Mesenchymal stem cell (in vitro differentiated cells and primary cell): ENCODE measurements around the gene KLHL14.

Source experiments
- DNase-seq: peaks from one replicate; pipeline ENCODE4 v3.0.0-alpha.2; 2013
- H2AFZ ChIP-seq: one replicate; pipeline ENCODE4 v1.6.1; 2013; ENCODE audit warnings: low read depth, mild to moderate bottlenecking, control low read depth, inconsistent platforms, low read length, moderate library complexity
- H2AK5ac ChIP-seq: 2 replicates; pipeline ENCODE4 v1.6.1; 2013; ENCODE audit warnings: low read length, moderate library complexity, mild to moderate bottlenecking, inconsistent platforms; ENCODE audit not compliant: severe bottlenecking
- H2BK120ac ChIP-seq: one replicate; pipeline ENCODE4 v1.6.1; 2013; ENCODE audit warnings: low read depth, mild to moderate bottlenecking, inconsistent platforms, low read length, moderate library complexity
- H2BK12ac ChIP-seq, 2 experiments: one replicate each; pipeline ENCODE4 v1.6.1; 2013; ENCODE audit warnings: inconsistent platforms in 2 of 2, low read length in 2 of 2, mild to moderate bottlenecking in 2 of 2, moderate library complexity in 2 of 2, control low read depth in 1 of 2
- H2BK15ac ChIP-seq: one replicate; pipeline ENCODE4 v1.6.1; 2013; ENCODE audit warnings: mild to moderate bottlenecking, low read depth, inconsistent platforms; ENCODE audit not compliant: poor library complexity, severe bottlenecking
- H2BK5ac ChIP-seq: 2 replicates; pipeline ENCODE4 v1.6.1; 2013; ENCODE audit warnings: low read depth, mild to moderate bottlenecking, low read length, control low read depth, inconsistent platforms; ENCODE audit not compliant: poor library complexity, severe bottlenecking
- H3K14ac ChIP-seq, 2 experiments: one replicate each; pipeline ENCODE4 v1.6.1; 2013; ENCODE audit warnings: inconsistent platforms in 2 of 2, low read length in 2 of 2, control low read depth in 1 of 2, mild to moderate bottlenecking in 1 of 2, moderate library complexity in 1 of 2
- H3K18ac ChIP-seq, 2 experiments: one replicate each; pipeline ENCODE4 v1.6.1; 2013; ENCODE audit warnings: inconsistent platforms in 2 of 2, low read length in 2 of 2, control low read depth in 1 of 2, low read depth in 1 of 2, mild to moderate bottlenecking in 1 of 2
- H3K23ac ChIP-seq, 2 experiments: one replicate each; pipeline ENCODE4 v1.6.1; 2013; ENCODE audit warnings: inconsistent platforms in 2 of 2, low read length in 2 of 2, mild to moderate bottlenecking in 2 of 2, moderate library complexity in 2 of 2, control low read depth in 1 of 2
- H3K27ac ChIP-seq: 2 replicates; pipeline ENCODE4 v1.5.1; 2013; ENCODE audit warnings: mild to moderate bottlenecking, moderate library complexity, low read length, control low read depth, inconsistent platforms; ENCODE audit not compliant: poor library complexity, severe bottlenecking
- H3K27me3 ChIP-seq, 2 experiments: 2 replicates each; pipeline versions ENCODE4 v1.6.1 to v1.7.0; 2013; ENCODE audit warnings: low read length in 2 of 2, mild to moderate bottlenecking in 2 of 2, moderate library complexity in 2 of 2, control low read depth in 1 of 2, inconsistent platforms in 1 of 2; ENCODE audit not compliant: control insufficient read depth in 1 of 2, insufficient read depth in 1 of 2
- H3K36me3 ChIP-seq, 2 experiments: 2 replicates each; pipeline versions ENCODE4 v1.6.1 to v1.7.0; 2013; ENCODE audit warnings: low read length in 2 of 2, control low read depth in 1 of 2, inconsistent platforms in 1 of 2, low read depth in 1 of 2, mild to moderate bottlenecking in 1 of 2; ENCODE audit not compliant: insufficient read depth in 2 of 2, control insufficient read depth in 1 of 2
- H3K4ac ChIP-seq, 2 experiments: one replicate each; pipeline ENCODE4 v1.6.1; 2013; ENCODE audit warnings: inconsistent platforms in 2 of 2, low read length in 2 of 2, mild to moderate bottlenecking in 2 of 2, moderate library complexity in 2 of 2, control low read depth in 1 of 2, low read depth in 1 of 2
- H3K4me1 ChIP-seq: 2 replicates; pipeline ENCODE4 v1.6.1; 2013; ENCODE audit warnings: low read depth, low read length, control low read depth; ENCODE audit not compliant: control insufficient read depth, insufficient read depth
- H3K4me2 ChIP-seq: 2 replicates; pipeline ENCODE4 v1.6.1; 2013; ENCODE audit warnings: low read length, mild to moderate bottlenecking, inconsistent platforms; ENCODE audit not compliant: poor library complexity, severe bottlenecking
- H3K4me3 ChIP-seq, 2 experiments: 2 replicates each; pipeline versions ENCODE4 v1.5.1 to v1.7.0; 2013; ENCODE audit warnings: low read length in 2 of 2, mild to moderate bottlenecking in 2 of 2, control low read depth in 1 of 2, low read depth in 1 of 2; ENCODE audit not compliant: insufficient read depth in 1 of 2
- H3K79me1 ChIP-seq: replicated peaks from 2 replicates; pipeline ENCODE4 v1.6.1; 2013; ENCODE audit warnings: mild to moderate bottlenecking, control low read depth, low read length, inconsistent platforms; ENCODE audit not compliant: poor library complexity, severe bottlenecking
- H3K9ac ChIP-seq: 2 replicates; pipeline ENCODE4 v1.7.0; 2013; ENCODE audit warnings: mild to moderate bottlenecking, low read length, moderate library complexity
- H3K9me3 ChIP-seq: 2 replicates; pipeline ENCODE4 v1.7.0; 2013; ENCODE audit warnings: mild to moderate bottlenecking, low read length; ENCODE audit not compliant: control insufficient read depth
- H4K8ac ChIP-seq: one replicate; pipeline ENCODE4 v1.6.1; 2013; ENCODE audit warnings: inconsistent platforms, mild to moderate bottlenecking, low read length, moderate library complexity
- H4K91ac ChIP-seq: one replicate; pipeline ENCODE4 v1.6.1; 2013; ENCODE audit warnings: mild to moderate bottlenecking, low read length, inconsistent platforms
- WGBS: methylation state at CpG from one replicate; pipeline ENCODE4 v1.1.7; 2013; ENCODE audit warnings: mixed read lengths; 5-methylcytosine and 5-hydroxymethylcytosine counted together

KLHL14 gene

DNA sequence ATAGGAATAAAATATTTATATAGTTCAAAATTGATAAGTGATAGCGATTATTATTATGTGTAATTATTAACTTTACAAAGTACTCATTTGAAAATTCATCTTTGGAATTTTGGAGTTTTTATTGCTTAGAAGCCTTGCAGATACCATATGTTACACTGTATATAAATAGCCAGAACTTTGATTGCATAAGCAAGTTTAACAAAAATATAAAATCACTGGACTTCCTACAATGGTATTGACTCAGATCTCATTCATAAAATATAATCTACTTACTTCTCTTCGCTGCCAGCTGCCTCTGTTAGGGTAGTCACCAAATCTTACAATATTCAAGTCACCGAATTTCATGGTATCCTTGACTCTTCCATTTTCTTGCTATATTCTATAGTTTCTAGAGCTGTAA lies 22.5 kb downstream of the KLHL14 start:
- no peak overlapping the region for H2BK5ac ChIP-seq
- H3K4me1 ChIP-seq = peaks cover 4% of the 10 kb centered on the region
- no peak overlapping the region for H3K23ac ChIP-seq
- no peaks in the 10 kb centered on the region for H3K9me3 ChIP-seq
- no peak overlapping the region for H2AK5ac ChIP-seq
- no peaks in the 10 kb centered on the region for H3K79me1 ChIP-seq
- no peak overlapping the region for H3K14ac ChIP-seq
- H3K36me3 ChIP-seq = no peaks in the 10 kb centered on the region
- no peak overlapping the region for H3K9ac ChIP-seq
- no peak overlapping the region for H3K18ac ChIP-seq
- H2AFZ ChIP-seq = no peak overlapping the region
- peaks cover 0 to 21% of the 10 kb centered on the region in 2 experiments for H3K27me3 ChIP-seq
- WGBS = 92% methylated on average over 1 of the region's 3 CpGs
- no peak overlapping the region for H2BK12ac ChIP-seq
- H3K4ac ChIP-seq = no peak overlapping the region
- DNase-seq = no peak
- H3K4me3 ChIP-seq = no peak overlapping the region
- no peak overlapping the region for H3K27ac ChIP-seq
- no peak overlapping the region for H2BK120ac ChIP-seq
- H3K4me2 ChIP-seq = no peak overlapping the region
- H4K8ac ChIP-seq = no peak overlapping the region
- no peak overlapping the region for H4K91ac ChIP-seq
- no peak overlapping the region for H2BK15ac ChIP-seq

DNA sequence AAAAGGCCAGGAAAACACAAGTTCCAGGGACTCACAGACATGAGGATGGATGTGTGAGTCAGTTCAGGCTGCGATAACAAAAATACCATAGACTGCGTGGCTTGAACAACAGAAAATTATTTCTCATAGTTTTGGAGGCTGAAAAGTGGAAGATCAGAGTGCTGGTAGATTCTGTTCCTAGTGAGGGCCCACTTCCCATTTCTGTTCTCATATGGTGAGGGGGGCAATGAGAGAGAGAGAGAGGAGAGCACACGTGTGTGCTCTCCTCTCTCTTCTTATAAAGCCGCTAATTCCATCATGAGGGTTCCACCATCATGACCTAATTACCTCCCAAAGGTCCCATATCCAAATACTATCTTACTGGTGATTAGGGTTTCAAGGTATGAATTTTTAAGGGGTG lies 23.0 kb downstream of the KLHL14 start:
- 91% methylated on average over 2 of the region's 4 CpGs for WGBS
- H3K14ac ChIP-seq = no peak overlapping the region

DNA sequence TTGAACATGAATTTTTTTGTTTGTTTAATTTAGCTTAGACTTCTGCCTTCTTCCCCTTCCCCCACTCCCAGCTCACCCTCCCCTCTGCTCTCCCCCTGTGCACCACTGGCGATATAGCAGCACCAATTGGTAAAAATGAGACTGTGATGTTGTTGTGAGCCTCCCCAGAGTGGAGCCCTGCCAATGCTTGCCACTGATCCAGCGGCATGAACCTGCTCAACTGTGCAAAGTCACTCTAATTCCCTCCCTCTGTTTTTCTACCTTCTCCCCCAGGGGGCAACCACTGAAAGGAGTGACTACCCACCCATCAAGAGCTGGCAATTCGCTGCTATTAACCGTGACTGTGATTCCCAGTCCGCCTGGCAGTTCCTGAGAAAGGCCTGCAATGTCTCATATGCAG lies 30.2 kb downstream of the KLHL14 start:
- H2BK12ac ChIP-seq = no peak overlapping the region
- H3K79me1 ChIP-seq = no peaks in the 10 kb centered on the region

More for the DNA sequence above, 23.0 kb downstream of the KLHL14 start:
- Histone ChIP-seq H3K27ac (no peak overlapping the region), H4K91ac (no peak overlapping the region), H2AFZ (no peak overlapping the region), H3K18ac (no peak overlapping the region), H3K4me2 (no peak overlapping the region), H3K36me3 (no peaks in the 10 kb centered on the region), H3K9ac (no peak overlapping the region), H3K4me3 (no peak overlapping the region), H3K23ac (no peak overlapping the region), H2BK15ac (no peak overlapping the region), H2AK5ac (no peak overlapping the region), H2BK12ac (no peak overlapping the region), H3K27me3 (peaks cover 0 to 18% of the 10 kb centered on the region in 2 experiments), H2BK120ac (no peak overlapping the region), H3K79me1 (no peaks in the 10 kb centered on the region), H2BK5ac (no peak overlapping the region), H3K4me1 (peaks cover under 1% of the 10 kb centered on the region), H3K9me3 (no peaks in the 10 kb centered on the region), H3K4ac (no peak overlapping the region), H4K8ac (no peak overlapping the region)
- no peak for DNase-seq

DNA sequence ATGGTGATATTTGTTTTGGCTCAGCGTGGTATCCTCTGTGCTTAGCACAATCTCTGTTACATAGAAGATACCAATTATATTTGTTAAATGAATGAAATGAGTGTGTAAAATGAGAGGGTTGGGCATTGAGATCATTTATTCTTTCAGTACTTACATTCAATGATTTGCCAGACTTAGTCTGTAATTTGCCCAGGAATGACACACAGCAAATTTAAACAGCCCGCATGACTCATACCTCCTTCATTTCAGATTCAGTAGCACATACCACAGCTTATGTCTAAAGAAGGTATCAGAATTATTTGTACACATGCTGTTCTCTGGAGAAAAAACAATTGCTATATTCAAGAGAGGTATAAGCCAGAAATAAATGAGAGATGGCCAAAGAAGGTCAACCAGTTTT lies 37.0 kb downstream of the KLHL14 start:
- H2BK12ac ChIP-seq = no peak overlapping the region
- H3K27me3 ChIP-seq = no peaks in the 10 kb centered on the region
- no peak overlapping the region for H2BK5ac ChIP-seq
- no peaks in the 10 kb centered on the region for H3K9me3 ChIP-seq
- no peak overlapping the region for H3K23ac ChIP-seq
- H3K79me1 ChIP-seq = no peaks in the 10 kb centered on the region
- H4K91ac ChIP-seq = no peak overlapping the region
- H4K8ac ChIP-seq = no peak overlapping the region
- H3K14ac ChIP-seq = no peak overlapping the region
- no peak overlapping the region for H3K27ac ChIP-seq
- H3K36me3 ChIP-seq = no peaks in the 10 kb centered on the region
- H3K4me3 ChIP-seq = no peak overlapping the region
- H2AFZ ChIP-seq = no peak overlapping the region
- no peak overlapping the region for H2BK120ac ChIP-seq
- no CpG with 5 or more reads among the region's 2 CpGs for WGBS
- H3K4ac ChIP-seq = no peak overlapping the region
- H2BK15ac ChIP-seq = no peak overlapping the region
- H3K4me2 ChIP-seq = no peak overlapping the region
- H3K9ac ChIP-seq = no peak overlapping the region
- peak; percentile 68 for DNase-seq
- no peaks in the 10 kb centered on the region for H3K4me1 ChIP-seq
- H2AK5ac ChIP-seq = no peak overlapping the region
- no peak overlapping the region for H3K18ac ChIP-seq

More for the DNA sequence above, 30.2 kb downstream of the KLHL14 start:
- no peak overlapping the region for H2BK15ac ChIP-seq
- H3K4ac ChIP-seq = no peak overlapping the region
- H2BK5ac ChIP-seq = no peak overlapping the region
- no peak overlapping the region for H4K91ac ChIP-seq
- WGBS = 68% methylated on average over 4 of the region's 5 CpGs
- DNase-seq = no peak
- no peak overlapping the region for H4K8ac ChIP-seq
- no peak overlapping the region for H3K9ac ChIP-seq
- H3K14ac ChIP-seq = no peak overlapping the region
- H3K27ac ChIP-seq = no peak overlapping the region
- peak overlapping the region in 1 of 2 experiments; percentile 6 for H3K4me3 ChIP-seq
- peaks cover 5% of the 10 kb centered on the region for H3K4me1 ChIP-seq
- no peak overlapping the region for H2AFZ ChIP-seq
- H3K36me3 ChIP-seq = no peaks in the 10 kb centered on the region
- H3K23ac ChIP-seq = no peak overlapping the region
- no peak overlapping the region for H3K4me2 ChIP-seq
- H2BK120ac ChIP-seq = no peak overlapping the region
- no peaks in the 10 kb centered on the region for H3K9me3 ChIP-seq
- no peaks in the 10 kb centered on the region for H3K27me3 ChIP-seq
- H2AK5ac ChIP-seq = no peak overlapping the region
- no peak overlapping the region for H3K18ac ChIP-seq
